DMS 273 (cell line): ENCODE measurements around the gene CD7.

Source experiments
- DNase-seq: peaks from one replicate; lab custom pipeline; 2025; ENCODE audit not compliant: unreplicated experiment; lab: John Stamatoyannopoulos, UW

The CD7 gene

GRCh38 chr17:82281502-82282238 lies 35.7 kb downstream of the CD7 start:
- DNase-seq: no peak

DNA sequence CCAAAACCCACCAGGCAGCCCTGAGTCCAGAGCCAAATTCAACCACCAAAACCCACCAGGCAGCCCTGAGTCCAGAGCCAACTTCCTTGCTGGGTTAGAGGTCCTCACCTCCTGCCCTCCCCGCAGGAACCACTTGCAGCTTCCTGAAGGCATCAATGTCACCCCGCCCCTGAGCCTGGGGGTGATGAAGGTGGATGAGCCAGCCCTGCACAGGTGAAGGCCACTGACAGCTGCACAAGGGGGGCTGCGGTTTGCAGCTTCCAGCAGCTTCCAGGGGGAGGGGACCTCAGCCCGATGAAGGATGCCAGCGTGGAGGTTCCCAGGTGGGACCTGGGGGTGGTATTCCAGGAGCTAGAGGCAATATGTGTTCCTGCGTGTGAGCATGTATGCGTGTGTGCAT lies 36.3 kb downstream of the CD7 start:
- no peak for DNase-seq

- DNase-seq: no peak
Measured at GRCh38 chr17:82280537-82280936, 36.9 kb downstream of the CD7 start.

- DNase-seq: no peak
Measured at GRCh38 chr17:82278786-82279391, 38.5 kb downstream of the CD7 start.

GRCh38 chr17:82278308-82278707 lies 39.1 kb downstream of the CD7 start:
- DNase-seq: no peak

DNA sequence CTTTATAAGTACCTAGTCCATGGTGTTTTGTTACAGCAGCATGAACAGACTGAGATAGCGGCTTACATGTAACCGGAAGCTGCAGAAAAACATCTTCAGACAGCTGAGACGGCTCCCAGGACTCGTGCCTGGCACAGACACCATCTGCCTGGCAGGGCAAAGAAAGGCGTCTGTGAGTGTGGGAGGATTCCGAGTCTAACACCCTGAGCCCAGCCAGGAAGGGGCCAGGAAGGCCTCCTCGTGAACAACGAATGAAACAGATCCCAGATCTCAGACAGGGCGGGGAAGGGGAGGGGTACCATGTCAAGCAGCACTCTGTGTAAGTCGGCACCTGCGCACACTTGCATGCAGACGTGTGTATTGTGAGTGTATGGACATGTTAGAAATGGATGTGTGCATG lies 39.6 kb downstream of the CD7 start:
- peak; percentile 74 for DNase-seq

DNA sequence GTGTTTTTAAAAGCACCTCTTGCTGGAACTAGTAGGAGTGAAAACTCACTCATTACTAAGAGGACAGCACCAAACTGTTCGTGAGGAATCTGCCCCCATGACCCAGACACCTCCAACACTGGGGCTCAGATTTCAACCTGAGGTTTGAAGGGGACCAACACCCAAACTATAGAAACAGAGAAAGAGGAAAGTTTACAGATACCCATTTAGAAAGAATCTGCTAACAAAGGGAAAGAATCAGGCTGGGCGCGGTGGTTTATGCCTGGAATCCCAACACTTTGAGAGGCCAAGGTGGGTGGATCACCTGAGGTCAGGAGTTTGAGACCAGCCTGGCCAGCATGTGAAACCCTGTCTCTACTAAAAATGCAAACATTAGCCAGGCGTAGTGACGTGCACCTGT lies 40.5 kb downstream of the CD7 start:
- DNase-seq: no peak

DNA sequence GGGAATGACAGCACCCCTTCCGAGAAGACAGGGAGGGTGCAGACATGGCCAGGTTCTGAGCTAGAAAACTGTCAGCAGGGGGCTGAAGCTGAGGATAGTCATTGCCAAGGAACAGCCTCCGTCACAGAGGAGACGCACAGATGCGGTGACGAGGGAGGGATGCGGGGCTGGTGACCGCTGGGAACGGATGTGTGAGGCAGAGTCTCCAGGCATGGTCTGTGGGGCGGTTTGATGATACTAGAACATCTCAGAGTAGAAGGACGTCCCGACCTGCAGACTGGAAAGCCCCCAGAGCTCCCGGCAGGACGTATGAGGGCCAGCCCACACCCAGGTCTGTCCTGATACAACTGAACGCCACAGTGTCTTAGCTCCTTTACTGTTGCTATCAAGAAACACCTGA lies 42.1 kb downstream of the CD7 start:
- DNase-seq: no peak

DNA sequence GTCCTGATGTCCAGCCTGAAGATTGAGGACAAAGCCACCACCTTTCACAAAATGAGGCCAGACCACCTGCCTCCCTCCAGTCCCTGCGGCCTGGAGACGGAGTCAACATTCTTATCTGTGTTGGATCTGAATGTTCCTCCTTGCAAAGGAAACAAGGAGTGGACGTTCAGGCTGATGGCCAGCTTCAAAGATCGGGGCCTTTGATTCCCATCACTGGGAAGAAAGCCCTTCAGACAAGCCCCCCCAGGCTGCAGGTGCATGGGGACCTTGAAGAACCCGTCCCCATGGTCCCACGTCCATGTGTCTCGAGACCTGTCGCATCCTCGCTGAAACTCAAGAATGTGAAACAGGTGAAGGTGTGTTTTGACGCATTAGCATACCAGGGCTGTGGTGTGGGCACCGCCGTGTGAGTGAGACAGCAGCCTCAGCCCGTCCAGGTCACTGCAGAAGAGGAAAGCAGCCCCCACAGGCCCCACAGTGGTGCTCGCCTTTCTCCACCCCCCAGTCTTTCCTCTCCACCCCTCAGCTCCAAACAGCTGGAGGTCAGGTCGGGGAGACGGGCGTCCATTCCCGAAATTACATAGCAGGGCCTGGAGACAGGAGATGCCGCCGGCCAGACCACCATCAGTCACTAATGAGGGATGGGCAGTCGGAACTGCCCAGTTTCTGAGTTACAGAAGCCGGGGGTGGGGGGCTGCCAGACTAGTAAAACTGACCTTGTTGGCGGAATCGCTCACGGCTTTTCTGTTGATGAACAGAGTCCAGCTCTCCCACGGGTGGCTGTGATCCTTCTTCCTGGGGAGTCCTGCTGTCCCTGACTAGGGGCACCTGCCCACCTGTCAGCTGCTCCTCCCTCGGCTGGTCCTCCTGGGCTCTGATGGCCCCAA lies 43.0 kb downstream of the CD7 start:
- DNase-seq: no peak

DNA sequence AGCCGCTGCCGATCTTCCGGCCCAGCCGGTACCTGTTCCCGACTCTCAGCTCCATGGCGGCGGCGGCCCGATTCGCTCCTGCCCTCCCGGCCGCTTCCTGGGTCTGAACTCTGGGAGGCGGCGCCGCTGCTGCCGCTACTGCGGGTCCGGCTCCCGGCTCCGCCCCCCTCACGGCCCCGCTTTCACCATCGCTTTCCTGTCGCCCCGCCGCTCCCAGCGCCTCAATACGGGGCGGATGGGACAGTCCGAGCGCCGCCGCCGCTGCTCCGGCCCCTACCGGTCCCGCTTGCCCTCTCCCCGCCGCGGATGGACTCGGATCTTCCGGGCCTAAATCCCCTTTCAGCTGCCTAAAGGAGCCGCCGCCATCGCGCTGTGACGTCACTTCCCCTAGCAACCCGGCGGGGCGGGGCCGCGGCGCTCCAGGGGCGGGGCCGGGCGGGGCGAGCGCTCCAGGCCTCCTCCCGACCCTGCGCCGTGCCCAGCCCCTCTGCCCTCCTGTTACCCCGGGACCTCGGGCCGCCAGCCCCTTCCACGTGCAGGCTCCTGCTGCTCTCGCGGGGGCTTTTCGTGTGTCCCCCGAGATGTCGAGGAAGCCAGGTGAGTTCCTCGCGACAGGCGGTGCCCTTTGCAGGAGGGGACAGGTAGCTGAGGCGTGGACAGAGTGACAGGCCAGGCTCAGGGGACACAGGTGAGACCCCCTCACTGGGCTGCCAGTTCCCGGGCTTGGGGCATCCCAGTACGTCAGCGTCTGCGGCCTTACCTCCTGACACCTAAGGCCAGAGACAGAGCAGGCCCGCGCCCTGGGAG lies 43.9 kb downstream of the CD7 start, which contains the start of gene CSNK1D:
CSNK1D (minus strand) TSS at position 374 of the 807 bp plus-strand sequence; CDS start at position 55, 319 bp downstream.
- peak; percentile 94 for DNase-seq

DNA sequence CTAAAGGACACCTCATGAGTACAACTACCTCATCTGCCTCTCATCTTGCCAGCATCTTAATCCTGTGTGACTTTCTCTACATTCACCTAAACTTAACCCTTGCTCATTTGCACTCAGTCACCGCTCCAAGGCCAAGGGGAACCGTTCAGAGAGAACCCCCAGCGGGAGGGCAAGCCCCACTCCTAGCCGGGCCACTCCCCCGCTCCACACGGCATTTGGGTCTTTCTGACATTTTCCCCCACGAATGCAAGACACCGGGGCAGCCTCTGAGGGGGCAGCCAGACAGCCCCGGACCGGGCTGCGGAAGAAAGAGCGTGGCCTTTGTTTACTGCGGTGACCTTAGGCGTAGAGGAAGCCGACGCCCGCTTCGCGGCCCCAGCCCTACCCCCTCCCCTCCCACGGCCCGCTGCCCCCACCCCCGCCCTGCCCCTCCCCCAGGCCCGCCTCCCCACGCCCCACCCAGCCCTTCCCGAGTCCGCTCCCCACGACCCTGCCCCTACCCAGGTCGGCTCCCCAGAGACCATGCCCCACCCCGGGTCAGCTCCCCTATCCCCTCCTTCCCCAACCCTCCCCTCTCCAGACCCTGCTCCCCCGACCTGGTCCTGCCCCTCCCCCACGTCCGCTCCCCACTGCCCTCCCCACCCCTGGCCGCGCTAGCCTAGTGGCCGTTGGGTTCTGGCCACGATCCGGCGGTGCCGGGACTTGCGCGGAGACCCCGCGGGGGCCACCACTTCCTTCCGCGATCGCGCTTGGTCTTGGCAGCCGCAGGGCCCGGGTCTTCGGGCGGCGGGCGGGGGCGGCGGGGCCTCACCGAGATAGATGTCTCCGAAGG lies 44.7 kb downstream of the CD7 start:
- DNase-seq: peak; percentile 56

DNA sequence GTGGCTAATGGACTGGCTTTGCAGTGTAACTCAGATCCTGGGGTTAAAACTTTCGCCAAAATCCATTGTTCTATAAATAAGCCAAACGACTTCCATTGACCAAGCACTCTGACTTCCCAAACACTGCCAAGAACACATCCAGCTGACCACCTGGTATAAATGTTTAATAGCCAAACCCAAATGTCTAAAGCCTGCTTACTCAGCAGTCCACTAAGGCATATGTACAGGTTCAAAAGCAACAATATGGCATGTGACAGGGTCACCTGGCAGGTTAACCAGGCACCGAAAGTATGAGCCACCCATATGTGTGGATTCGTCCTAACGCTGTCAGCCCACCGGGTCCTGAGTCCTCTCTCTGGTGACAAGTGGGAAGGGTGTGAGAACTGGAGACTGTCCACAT lies 46.0 kb downstream of the CD7 start:
- DNase-seq: no peak

GRCh38 chr17:82270651-82271050 lies 46.8 kb downstream of the CD7 start:
- DNase-seq: no peak

GRCh38 chr17:82269882-82270500 lies 47.4 kb downstream of the CD7 start:
- DNase-seq: no peak

DNA sequence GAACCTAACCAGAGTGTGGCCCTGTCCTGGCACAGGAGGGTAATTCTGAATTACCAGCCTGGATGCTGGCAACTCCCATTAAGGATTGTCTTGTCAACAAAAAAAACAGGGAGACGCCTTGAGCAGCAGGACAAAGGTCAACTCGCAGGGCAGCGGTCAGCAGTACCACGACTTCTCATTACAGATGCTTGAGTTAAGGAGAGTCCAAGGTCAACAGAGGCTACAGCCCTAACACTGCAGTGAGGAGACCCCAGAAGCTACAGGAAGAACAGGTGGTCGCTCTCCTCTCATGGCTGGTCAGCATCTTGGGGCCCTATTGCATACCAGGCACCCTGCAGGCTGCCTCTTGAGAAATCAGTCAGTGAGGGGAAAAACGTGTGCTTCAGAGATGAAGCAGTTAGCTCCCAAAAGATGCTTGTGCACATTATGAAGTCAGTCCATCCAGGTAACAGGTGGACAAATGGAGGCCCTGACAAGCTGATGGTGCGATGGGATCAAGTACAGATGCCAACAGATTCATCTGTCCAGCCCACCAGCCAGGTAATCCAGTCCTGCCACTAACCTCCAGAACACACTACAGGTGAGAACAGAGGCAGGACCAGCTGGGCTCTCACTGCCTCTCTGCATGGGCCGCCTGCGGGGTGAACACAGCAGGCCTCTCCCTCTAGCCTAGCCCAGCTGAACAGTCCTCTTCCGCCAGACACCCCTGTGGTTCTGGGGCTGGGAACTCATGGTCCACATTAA lies 48.1 kb downstream of the CD7 start:
- DNase-seq: no peak

- DNase-seq: peak; percentile 51
Measured at GRCh38 chr17:82267575-82268379, 49.6 kb downstream of the CD7 start.

DNA sequence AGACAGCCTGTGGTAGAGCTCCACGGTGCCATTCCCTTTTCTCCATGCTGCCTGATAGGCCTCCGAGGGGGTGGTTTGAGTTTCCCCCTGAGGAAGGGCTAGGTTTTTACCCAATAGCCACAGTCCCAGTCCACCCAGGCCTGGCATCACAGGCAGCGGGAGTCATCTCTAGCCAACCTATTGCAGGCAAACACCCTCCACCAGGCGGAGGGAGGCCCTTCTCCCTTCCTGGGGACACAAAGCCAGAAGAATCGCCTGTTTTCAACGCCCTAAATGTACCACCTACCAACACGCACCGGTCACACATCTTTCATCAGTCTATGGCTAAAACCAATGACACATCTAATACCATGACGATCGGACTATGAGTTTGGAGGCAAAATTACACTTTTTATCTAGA lies 51.3 kb downstream of the CD7 start:
- no peak for DNase-seq
